ENCODE data around the gene E4F1. TPM values are rescaled to one million over a fixed set of nuclear protein-coding genes. Genes with fewer than 3 reads are reported as not detected.

The E4F1 gene
- total RNA-seq, 1 experiment from 2014 or later: 49.0 TPM

GRCh38 chr16:2278956-2279800, 55.8 kb downstream of the E4F1 start:
- POLR2A ChIA-PET (ENCODE audit: unreplicated experiment): no interaction called here
- H3K27me3 ChIP-seq (ENCODE audit: low read length): no peaks in the 10 kb centered on the region

GRCh38 chr16:2280461-2280860, 57.1 kb downstream of the E4F1 start:
- Histone ChIP-seq H3K4me1 (ENCODE audit: insufficient read depth, low read length) (no peaks in the 10 kb centered on the region), H3K9me3 (ENCODE audit: low read length) (no peaks in the 10 kb centered on the region), H3K9me2 (replicated peaks; ENCODE audit: low read length) (no peaks in the 10 kb centered on the region), H3K4me3 (ENCODE audit: low read length) (no peak overlapping the region), H3K9ac (ENCODE audit: low read length) (no peak overlapping the region), H3K27me3 (ENCODE audit: low read length) (no peaks in the 10 kb centered on the region), H3K36me3 (ENCODE audit: low read depth, low read length) (no peaks in the 10 kb centered on the region), H2AFZ (ENCODE audit: low read length) (no peak overlapping the region), H4K20me1 (ENCODE audit: low read length) (no peaks in the 10 kb centered on the region), H3K79me2 (ENCODE audit: low read length) (no peaks in the 10 kb centered on the region), H3K27ac (ENCODE audit: low read length) (no peak overlapping the region), H3K4me2 (ENCODE audit: low read length) (no peak overlapping the region), H3F3A (ENCODE audit: low read length, unreplicated experiment) (no peaks in the 10 kb centered on the region)
- intact Hi-C loops (cut with micrococcal nuclease): no loop called here
- no TSS peak for BruUV-seq (replicated peaks)
- ChIA-PET CTCF (no interaction called here), POLR2A (ENCODE audit: unreplicated experiment) (no interaction called here)
- TF ChIP-seq EZH2 (IDR thresholded peaks at IDR 0.05; ENCODE audit: low read length, unreplicated experiment) (no peak), EZH2phosphoT487 (IDR thresholded peaks at IDR 0.05; ENCODE audit: borderline replicate concordance, low read length) (no peak), CTCF (conservative IDR thresholded peaks at IDR 0.05; ENCODE audit: low read depth, low read length) (no peak)
- no peak for ATAC-seq
- DNase-seq: no peak

More at GRCh38 chr16:2278956-2279800, 55.8 kb downstream of the E4F1 start:
- CTCF ChIA-PET: no interaction called here
- BruUV-seq (replicated peaks): no TSS peak
- H3K4me1 ChIP-seq (ENCODE audit: insufficient read depth, low read length): no peaks in the 10 kb centered on the region
- TF ChIP-seq EZH2 (IDR thresholded peaks at IDR 0.05; ENCODE audit: low read length, unreplicated experiment): no peak
- TF ChIP-seq CTCF (conservative IDR thresholded peaks at IDR 0.05; ENCODE audit: low read depth, low read length): no peak
- no peak for TF ChIP-seq EZH2phosphoT487 (IDR thresholded peaks at IDR 0.05; ENCODE audit: borderline replicate concordance, low read length)
- DNase-seq (no peak), ATAC-seq (no peak)
- H3K36me3 ChIP-seq (ENCODE audit: low read depth, low read length): no peaks in the 10 kb centered on the region
- no peaks in the 10 kb centered on the region for H3K9me2 ChIP-seq (replicated peaks; ENCODE audit: low read length)
- H3K4me3 ChIP-seq (ENCODE audit: low read length): no peak overlapping the region
- no peaks in the 10 kb centered on the region for H4K20me1 ChIP-seq (ENCODE audit: low read length)
- intact Hi-C loops (cut with micrococcal nuclease): no loop called here
- no peak overlapping the region for H3K4me2 ChIP-seq (ENCODE audit: low read length)
- no peak overlapping the region for H3K27ac ChIP-seq (ENCODE audit: low read length)
- H3K9me3 ChIP-seq (ENCODE audit: low read length): no peaks in the 10 kb centered on the region
- no peaks in the 10 kb centered on the region for H3F3A ChIP-seq (ENCODE audit: low read length, unreplicated experiment)
- no peak overlapping the region for H2AFZ ChIP-seq (ENCODE audit: low read length)
- H3K9ac ChIP-seq (ENCODE audit: low read length): no peak overlapping the region
- H3K79me2 ChIP-seq (ENCODE audit: low read length): no peaks in the 10 kb centered on the region

GRCh38 chr16:2280981-2281542, 57.7 kb downstream of the E4F1 start:
- H3K9ac ChIP-seq (ENCODE audit: low read length): no peak overlapping the region
- H4K20me1 ChIP-seq (ENCODE audit: low read length): no peaks in the 10 kb centered on the region
- H3K27ac ChIP-seq (ENCODE audit: low read length): no peak overlapping the region
- H3K4me2 ChIP-seq (ENCODE audit: low read length): no peak overlapping the region
- ChIA-PET CTCF (no interaction called here), POLR2A (ENCODE audit: unreplicated experiment) (no interaction called here)
- TF ChIP-seq EZH2 (IDR thresholded peaks at IDR 0.05; ENCODE audit: low read length, unreplicated experiment) (no peak), CTCF (conservative IDR thresholded peaks at IDR 0.05; ENCODE audit: low read depth, low read length) (no peak), EZH2phosphoT487 (IDR thresholded peaks at IDR 0.05; ENCODE audit: borderline replicate concordance, low read length) (no peak)
- H3K4me3 ChIP-seq (ENCODE audit: low read length): no peak overlapping the region
- H3K27me3 ChIP-seq (ENCODE audit: low read length): no peaks in the 10 kb centered on the region
- DNase-seq: no peak
- H3F3A ChIP-seq (ENCODE audit: low read length, unreplicated experiment): no peaks in the 10 kb centered on the region
- no peaks in the 10 kb centered on the region for H3K4me1 ChIP-seq (ENCODE audit: insufficient read depth, low read length)
- no peaks in the 10 kb centered on the region for H3K9me2 ChIP-seq (replicated peaks; ENCODE audit: low read length)
- intact Hi-C loops (cut with micrococcal nuclease): no loop called here
- no peaks in the 10 kb centered on the region for H3K79me2 ChIP-seq (ENCODE audit: low read length)
- H3K36me3 ChIP-seq (ENCODE audit: low read depth, low read length): no peaks in the 10 kb centered on the region
- H2AFZ ChIP-seq (ENCODE audit: low read length): no peak overlapping the region
- no TSS peak for BruUV-seq (replicated peaks)
- no peaks in the 10 kb centered on the region for H3K9me3 ChIP-seq (ENCODE audit: low read length)
- ATAC-seq: no peak
